NCI-H510A (cell line): ENCODE measurements around the gene NFYC.
"Not testable (repeated sequence)": the region's sequence is repeated elsewhere in the genome, so short reads cannot be mapped to it uniquely, and the experiment has no call there.

Experiments
- DNase-seq: peaks from one replicate; lab custom pipeline; 2025; lab: John Stamatoyannopoulos, UW

Gene NFYC

DNA sequence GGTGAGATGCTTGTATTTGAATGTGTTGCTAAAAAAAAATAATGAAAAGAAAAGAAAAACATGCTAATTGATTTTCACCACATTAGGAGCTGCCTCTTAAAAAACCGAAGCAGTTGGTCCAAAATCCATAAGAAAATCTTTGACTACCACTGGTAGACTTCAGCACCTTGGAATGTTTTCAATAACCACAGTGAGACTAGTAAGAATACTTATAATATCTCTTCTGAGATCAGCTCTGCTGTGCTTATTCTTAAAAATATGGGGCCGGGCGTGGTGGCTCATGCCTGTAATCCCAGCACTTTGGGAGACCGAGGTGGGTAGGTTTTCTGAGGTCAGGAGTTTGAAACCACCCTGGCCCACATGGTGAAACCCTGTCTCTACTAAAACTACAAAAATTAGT is 15.1 kb downstream of the NFYC start:
- no peak for DNase-seq

DNA sequence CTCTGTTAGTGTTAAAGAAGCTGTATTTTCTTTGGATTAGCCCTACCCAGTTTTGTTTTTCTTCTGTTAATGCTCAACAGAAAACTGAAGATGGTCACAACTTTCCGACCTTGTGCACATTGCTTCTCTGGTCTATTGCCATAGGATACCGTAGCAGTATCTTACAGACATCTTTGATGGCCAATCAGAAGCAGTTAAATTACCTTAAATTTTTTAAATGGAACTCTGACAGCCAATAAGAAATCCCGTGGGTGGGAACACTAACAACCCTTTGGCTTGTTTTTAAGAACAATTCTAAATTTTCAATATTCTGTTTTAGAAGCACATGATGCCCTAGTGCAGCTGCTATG is 17.2 kb downstream of the NFYC start:
- peak; percentile 94 for DNase-seq

GRCh38 chr1:40709100-40709801 is 17.7 kb downstream of the NFYC start:
- DNase-seq, result peak; percentile 97

- DNase-seq, result no peak
Observed at GRCh38 chr1:40709802-40710278, 18.3 kb downstream of the NFYC start.

- DNase-seq, result no peak
Observed at GRCh38 chr1:40710581-40711315, 19.2 kb downstream of the NFYC start.

DNA sequence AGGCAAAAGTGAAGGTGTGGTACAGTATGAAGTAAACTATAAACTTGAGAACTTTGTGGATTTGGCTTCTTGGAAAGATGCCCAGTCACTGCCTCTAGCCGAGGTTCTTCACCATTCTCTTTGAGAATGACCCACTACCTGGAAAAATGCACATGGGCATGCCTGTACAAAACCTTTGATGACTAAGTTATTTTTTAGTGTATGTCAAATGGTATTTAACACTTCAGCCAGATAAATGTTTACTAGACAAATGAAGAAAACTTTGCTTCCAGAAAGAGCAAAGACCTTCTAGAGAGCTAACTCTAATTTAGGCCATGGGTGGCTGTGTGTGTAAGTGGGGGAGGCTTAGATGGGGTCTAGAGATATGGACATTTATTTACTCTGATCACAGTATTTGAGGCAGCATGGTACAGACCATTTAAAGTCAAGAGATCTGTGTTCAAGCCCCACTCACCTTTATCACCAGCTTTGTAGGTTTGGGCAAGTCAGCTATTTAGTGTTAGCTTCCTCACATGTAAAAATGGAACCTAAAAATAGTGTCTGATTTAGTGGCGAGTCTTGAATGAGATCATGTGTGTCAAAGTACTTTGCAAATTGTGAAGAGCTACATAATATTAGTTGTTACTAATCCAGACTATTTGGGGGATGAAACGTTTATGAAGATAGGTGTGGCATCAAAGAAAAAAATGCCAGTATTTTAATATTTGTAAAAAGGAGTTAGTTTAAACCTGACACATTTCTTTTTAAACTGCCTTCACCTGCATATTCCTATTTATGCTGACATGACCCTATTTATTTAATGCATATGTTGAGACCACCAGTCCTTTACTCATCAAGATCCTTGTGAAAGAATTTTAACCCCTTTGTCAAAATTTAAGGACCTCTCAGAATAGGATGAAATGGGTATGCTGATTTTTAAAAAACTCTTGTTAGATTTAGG is 20.2 kb downstream of the NFYC start:
- no peak for DNase-seq

DNA sequence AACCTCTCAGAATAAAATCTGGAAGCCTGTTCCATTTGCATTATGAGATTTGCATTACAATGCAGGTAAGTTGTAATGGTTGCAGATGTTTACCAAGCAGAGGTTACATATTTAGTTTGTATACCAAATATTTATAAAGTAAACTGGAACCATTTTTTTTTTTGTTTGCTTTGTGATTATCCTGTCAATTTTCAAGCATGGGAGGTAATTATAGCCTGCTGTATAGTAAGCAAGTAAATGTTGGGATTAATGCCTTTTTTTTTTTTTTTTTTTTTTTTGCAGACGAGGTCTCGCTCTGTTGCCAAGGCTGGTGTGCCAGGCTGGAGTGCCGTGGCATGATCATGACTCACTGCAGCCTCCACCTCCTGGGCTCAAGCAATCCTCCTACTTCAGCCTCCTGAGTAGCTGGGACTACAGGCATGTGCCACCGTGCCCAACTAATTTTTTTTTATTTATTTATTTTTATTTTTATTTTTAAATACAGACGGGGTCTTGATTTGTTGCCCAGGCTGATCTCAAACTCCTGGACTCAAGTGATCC is 21.0 kb downstream of the NFYC start:
- no peak for DNase-seq

DNA sequence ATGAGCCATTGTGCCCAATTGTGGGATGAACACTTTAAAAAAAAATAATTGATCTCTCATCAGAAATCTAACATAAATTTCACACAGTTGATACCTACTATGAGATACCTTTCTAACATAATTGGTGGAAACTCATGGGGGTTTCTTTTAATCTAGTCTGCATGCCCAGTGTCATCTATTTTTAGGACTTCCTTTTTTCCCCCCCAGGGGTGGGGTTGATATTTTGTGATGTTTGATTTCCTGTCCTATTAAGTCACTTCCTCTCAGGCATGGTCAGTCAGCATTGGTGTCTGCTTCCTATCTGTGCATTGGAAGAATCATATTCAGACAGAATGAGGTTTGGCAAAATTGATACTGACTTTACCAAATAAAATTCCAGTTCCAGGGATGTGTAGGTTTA is 21.5 kb downstream of the NFYC start:
- no peak for DNase-seq

DNA sequence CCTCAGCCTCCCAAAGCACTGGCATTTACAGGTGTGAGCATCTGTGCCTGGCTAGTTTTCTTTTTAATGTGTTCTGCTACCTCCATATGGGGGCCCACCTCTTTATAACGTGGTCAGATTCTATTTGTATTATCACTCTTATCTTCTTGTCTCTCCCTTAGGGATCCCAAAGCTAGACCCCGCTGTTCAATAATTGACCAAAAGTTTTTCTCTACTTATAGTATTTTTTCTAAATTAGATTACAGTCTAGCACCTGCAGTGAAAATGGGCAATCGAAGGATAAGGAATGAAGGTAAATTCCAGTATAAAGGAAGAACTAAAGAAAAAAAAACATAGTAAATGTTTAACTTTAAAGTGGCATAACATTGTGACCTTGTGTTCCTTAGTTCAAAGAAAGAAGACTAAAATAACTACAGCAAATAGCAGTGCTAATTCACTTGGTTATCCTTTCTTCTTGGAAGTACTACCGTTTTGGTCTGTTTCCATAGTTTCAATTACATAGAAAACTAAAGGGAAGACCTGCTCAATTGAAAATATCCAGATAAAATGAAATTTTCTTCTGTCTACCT is 24.1 kb downstream of the NFYC start:
- no peak for DNase-seq

GRCh38 chr1:40717065-40717464 is 25.6 kb downstream of the NFYC start:
- no peak for DNase-seq

- no peak for DNase-seq
Observed at GRCh38 chr1:40717955-40718354, 26.5 kb downstream of the NFYC start.

GRCh38 chr1:40720493-40720892 is 29.0 kb downstream of the NFYC start:
- DNase-seq, result no peak

- DNase-seq, result no peak
Observed at GRCh38 chr1:40722622-40723021, 31.1 kb downstream of the NFYC start.

DNA sequence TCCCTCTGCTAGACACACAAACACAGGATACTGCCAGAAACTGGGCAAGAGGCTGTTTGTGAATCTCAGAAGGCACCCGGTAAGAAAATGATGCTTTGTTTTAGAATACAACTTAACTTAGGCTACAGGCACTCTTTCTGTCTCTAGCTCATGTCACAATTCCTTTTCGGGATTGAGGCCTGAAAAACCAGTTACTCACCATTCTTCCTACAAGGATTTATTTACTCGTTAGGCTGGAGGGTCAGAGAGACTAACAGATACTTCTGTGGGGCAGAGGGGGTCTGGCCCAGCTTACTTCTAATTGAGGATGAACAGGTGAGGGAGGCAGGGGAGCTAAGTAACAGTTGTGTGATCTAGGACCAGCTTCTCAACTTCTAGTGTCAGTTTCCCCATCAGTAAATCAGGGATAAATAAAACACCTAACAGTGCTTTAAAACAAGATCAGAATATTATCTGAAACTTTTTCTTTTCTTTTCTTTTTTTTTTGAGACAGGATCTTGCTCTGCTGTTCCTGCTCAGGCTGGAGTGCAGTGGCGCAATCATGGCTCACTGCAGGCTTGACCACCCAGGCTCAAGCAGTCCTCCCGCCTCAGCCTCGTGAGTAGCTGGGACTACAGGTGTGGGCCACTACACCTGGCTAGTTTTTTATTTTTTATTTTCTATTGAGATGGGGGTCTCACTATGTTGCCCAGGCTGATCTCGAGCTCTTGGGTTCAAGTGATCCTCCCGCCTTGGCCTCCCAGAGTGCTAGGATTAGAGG is 31.9 kb downstream of the NFYC start:
- DNase-seq, result no peak

- not testable (repeated sequence) for DNase-seq
Observed at GRCh38 chr1:40727662-40728061, 36.2 kb downstream of the NFYC start.

- not testable (repeated sequence) for DNase-seq
Observed at GRCh38 chr1:40729316-40729862, 37.9 kb downstream of the NFYC start.

- DNase-seq, result no peak
Observed at GRCh38 chr1:40732756-40733301, 41.3 kb downstream of the NFYC start.

DNA sequence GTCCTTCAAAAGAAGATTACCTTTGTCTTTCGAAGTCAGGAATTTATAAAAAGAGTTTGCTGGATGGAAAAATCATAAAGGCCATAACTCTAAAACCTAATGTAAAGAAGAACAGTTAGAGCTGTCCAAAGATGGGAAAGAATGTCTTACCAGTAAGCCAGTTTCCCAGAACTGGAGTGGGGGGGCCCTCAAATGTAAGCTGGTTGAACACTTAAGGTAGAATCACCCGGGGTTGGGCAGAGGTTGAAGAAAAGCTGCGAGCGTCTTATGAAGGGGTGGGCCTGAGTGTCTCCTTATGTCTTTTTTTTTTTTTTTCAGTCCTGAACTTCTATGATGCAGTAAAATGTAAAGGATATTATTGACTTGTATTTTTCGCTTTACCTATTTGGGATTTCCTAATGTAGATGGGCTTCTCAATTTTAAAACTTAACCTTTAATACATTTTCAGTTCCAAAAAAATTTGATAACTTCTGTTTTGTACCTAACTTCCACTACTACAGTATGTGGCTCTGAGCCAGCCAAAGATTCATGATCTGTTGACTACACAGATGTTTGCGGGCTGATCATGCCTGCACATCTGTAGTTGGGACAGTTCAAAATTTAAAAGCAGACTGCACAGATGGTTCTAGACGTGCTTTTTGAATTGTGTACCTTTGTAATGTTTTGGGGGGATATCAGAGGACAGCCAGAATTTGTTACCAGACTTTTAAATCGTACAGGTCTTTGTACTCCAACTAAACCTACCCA is 43.6 kb downstream of the NFYC start:
- no peak for DNase-seq

DNA sequence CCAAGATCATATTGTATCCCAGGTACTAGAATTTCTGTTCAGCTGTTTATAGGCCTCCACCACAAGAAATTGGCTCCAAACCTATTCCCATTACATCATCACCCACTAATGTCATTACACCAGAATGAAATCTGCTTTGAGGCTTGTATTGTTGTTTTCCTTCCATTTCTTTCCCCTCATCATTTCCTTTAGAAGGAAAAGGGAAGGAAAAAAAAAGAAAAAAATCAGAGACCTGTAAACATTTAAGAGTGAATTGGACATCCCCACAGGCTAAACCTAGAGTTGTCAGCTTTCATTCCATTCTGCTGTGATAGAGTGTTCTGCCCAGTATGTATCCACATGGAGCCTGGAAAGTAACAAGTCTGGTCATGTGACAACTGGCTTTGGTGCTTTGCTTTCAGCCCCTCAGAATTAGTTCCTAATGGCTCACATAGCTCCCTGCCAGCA is 44.6 kb downstream of the NFYC start:
- no peak for DNase-seq

DNA sequence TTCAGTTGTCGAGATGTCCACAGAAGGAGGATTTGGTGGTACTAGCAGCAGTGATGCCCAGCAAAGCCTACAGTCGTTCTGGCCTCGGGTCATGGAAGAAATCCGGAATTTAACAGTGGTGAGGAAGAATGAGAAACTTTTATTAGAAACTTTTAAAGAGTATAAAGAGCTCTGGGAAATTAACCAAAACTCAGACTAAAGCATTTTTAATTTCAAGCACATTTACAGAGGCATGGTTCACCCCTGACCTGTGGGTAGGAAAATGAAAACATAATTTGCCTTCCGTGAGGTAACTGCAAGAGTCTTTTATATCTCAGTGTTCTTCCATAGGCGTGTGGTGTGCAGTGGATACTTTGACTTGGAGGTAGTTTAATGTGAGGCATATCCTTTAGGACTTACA is 47.3 kb downstream of the NFYC start:
- DNase-seq, result no peak
